Daoy (cell line): ENCODE results near the gene PCNX1. TPM values are rescaled to one million over a fixed set of nuclear protein-coding genes. Genes with fewer than 3 reads are reported as not detected.
"Not testable (repeated sequence)": the region's sequence is repeated elsewhere in the genome, so short reads cannot be mapped to it uniquely, and the experiment has no call there.

Experiments used
- DNase-seq: peaks from one replicate; pipeline ENCODE4 v3.0.0-alpha.2; 2015; ENCODE audit warnings: low read depth
- total RNA-seq: library from RNA; depleted of rRNA; stranded (reverse); fragments of >200 nt; shearing (Covaris generic); gene quantifications from 2 replicates; pipeline ENCODE4 v1.2.3, GENCODE V29; 2014

PCNX1 gene
- total RNA-seq, 1 experiment from 2014 or later = 21.6 TPM

DNA sequence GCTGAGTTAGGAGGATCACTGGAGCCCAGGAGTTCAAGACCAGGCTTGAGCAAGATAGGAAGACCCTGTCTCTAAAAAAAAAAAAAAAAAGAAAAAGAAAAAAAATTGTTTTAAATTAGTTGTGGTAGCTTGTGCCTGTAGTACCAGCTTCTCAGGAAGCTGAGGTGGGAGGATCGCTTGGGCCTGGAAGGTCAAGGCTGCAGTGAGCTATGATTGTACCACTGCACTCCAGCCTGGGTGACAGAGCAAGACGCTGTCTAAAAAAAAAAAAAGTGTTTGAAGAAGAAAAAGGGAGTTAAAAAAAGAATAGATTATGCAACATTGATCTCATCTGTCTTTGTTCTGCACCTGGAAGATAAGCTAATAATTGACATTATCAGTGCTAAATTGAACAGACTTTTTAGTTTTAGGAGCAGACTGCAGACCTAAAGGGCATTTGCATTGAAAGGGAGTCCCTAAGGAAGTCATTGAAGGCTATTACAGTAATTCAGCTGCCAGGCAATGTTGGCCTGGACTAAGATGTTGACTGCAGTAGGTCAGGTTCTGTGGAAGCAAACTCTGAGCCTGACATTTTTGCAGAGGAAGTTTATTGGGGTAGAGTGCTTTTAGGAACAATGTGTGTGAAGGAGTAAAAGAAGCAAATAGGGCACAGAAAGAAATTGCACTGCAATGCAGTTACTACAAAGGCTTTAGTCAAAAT is 215.8 kb downstream of the PCNX1 start:
- no peak for DNase-seq

DNA sequence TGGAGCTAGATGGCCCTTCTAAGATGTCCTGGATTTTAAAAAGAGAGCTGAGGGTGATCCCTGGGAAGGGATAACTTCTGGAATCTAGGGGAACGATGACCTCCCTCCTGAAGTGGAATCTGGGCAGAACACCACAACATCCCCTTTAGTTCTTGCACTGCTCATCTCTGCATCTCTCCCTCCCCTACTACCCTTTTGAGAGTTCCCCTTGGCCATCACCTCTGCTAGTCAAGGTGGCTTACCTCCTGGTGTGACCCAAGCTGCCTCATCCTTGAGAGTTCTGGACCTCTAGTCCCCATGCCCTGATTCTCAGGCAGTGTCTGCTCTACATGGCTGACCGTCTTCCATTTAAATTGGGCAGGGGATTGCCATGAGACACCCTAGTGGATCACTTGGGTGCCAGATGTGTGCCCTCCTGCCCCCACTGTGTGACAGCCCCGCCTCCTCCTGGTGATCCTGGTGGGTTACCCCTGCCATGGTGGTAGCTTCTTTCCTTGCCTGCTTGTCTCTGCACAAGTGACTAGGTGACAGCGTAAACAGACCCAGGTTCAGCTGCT is 216.4 kb downstream of the PCNX1 start:
- DNase-seq = no peak

DNA sequence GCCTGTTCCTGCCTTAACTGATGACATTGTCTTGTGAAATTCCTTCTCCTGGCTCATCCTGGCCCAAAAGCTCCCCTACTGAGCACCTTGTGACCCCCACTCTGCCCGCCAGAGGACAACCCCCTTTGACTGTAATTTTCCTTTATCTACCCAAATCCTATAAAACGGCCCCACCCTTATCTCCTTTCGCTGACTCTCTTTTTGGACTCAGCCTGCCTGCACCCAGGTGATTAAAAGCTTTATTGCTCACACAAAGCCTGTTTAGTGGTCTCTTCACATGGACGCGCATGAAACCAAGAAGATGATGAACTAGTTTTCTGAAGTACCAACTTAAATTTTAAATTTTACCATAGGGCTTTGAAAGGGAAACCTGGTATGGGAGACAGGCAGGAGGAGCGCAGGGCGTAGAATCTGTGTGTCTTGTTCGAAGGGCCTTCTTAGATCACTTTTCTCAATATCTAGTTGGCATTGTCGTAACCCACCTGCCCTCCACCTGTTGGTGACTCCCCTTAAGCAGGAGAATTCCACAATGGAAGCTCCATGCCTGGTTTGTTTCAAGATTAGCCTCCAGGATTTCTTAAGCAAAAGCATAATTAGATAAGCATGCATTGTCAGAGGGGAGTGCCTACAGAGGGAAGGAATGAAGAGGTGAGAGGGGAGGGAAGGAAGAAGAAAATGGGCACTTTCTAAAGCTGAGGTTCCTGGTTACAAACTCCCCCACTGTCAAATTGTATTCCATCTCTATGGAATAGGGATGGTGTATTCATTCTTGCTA is 222.6 kb downstream of the PCNX1 start:
- DNase-seq = not testable (repeated sequence)

DNA sequence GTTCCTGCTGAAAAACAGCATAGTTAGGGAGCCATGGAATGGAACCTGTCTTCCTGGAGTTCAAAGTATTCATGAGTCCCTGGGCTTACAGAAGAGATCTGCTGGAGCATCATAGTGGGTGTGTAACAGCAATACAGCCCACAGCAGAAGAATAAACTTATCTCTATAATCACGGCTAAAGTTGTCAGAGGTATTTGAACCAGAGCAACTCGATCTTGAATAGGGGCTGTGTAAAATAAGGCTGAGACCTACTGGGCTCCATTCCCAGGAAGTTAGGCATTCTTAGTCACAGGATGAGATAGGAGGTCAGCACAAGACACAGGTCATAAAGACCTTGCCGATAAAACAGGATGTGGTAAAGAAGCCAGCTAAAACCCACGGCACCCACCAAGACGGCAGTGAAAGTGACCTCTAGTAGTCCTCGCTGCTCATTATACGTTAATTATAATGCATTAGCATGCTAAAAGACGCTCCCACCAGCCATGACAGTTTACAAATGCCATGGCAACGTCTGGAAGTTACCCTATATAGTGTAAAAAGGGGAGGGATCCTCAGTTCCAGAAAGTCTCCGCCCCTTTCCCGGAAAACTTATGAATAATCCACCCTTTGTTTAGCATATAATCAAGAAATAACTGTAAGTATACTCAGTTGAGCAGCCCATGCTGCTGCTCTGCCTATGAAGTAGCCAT is 223.4 kb downstream of the PCNX1 start:
- peak; percentile 87 for DNase-seq

DNA sequence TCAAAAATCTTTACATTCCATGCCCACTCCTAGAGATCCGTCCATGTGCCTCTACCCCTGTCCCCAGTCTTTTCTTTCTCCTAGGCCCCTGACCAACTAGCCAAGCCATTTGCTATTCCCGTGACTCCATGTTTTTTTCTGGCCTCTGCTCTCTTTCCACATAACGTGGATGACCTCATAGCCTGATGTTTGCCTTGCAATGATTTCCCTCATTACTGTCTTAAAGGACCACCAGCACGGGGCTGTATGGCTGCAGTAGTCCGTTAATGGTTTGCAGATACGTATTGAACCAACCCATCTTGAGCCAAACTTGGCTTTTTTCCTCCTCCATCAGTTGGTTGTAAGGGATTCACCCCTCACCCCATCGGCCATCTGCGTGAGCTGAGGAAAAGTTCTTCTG is 226.0 kb downstream of the PCNX1 start:
- DNase-seq = no peak

DNA sequence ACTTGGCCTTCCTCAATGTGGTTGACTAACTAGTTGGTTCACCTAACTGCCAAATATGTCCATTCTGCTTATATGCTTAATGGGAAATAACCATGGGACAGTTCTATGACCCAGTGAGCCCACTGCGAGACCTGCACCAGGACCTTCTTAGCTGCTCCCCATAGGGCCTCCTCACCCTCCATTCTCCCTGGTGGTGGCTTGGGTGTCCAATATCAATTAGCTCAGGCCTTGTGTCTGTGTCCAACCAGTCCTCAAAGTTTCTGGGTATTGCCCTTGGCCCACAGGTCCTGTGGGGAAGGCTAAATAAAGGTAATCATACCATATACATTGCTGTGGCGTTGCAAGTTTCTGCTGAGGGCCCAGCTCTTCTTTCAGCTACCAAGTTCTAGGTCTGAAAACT is 228.2 kb downstream of the PCNX1 start:
- no peak for DNase-seq

DNA sequence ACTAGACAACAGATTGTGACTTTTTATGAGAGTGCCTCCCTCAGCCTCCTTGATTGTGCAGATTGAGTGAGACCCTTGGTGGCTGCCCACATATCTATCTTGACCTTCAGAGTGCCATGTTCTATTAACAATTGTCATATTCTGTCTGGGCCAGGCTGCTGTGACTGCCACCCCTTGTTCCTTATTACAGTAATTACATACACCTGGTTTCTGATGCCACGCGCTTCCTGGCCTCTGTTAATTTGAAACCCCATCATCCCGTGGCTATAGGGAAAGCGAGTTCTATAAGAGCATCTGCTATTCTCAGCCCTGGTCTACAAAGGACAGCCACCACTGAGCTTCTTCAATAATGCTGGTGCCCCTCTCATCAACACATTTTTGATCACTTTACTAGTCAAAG is 228.7 kb downstream of the PCNX1 start:
- DNase-seq = no peak

DNA sequence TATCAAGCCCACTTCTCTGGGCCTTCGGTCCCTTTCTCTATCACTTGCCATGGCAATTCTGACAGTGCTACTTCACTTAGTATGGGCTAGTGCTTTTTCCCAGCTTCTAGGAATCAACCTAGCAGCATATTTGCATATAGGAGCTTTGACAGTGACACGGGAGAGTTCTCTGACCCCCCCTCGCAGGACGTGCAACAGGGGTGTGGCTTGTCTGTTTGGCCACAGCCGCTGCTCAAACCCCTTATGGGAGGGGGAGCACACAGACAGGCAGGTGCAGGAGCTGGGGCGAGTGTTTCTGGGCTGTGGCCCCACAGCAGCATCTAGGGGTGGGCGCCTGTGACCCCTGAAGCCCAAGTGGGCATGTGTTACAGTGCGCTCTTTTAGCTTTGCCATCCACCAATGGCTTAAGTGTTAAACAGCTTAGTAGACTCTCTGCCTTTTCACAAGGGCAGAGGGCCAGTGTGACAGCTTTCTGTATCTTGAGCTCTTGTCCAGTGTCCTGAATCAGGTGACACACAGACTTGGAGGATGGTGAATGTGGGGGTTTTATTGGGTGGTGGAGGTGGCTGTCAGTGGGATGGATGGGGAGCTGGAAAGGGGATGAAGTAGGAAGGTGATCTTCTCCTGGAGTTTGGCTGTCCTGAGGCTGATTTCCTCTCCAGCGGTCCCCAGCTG is 229.3 kb downstream of the PCNX1 start:
- no peak for DNase-seq

DNA sequence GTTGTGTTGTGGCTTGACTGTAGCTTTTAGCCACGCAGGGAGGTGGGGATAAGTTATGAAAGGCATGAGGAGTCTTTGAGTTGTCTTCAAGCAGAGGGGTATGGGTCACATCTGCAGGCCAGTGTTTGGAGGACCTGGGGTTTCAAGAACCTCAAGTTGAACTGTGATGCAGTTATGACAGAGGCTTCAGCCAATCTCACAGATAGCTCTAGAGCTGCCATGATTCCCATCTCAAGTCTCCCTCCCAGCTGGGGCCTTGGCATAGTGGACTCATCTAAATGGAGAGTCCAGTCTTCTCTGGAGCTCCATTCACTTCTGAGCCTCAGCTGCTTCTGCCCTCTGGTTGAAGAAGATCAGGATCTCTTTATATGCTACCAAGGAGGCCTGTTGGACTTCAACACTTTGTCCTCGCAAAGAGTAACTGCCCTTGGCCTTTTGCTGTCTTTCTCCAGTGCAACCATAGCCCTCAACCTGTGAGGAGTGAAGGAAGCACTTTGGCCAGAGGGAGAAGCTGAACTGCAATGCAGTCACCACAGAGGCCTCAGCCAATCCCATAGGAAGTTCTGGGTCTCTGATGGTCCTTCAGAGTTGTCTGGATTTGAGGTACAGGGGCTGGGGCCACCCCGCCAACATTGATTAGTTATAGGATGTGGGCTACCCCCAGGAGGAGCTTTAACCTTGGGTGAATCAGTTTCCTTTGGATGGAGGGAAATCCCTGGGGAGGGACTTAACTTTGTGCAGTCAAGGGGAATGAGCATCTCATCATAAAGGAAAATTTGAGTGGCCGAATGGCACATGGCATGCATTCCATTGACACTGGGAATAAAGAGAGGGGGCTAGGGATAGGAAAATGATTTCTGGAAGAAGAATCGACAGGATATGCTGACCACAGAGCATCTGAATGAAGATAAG is 230.5 kb downstream of the PCNX1 start:
- no peak for DNase-seq

DNA sequence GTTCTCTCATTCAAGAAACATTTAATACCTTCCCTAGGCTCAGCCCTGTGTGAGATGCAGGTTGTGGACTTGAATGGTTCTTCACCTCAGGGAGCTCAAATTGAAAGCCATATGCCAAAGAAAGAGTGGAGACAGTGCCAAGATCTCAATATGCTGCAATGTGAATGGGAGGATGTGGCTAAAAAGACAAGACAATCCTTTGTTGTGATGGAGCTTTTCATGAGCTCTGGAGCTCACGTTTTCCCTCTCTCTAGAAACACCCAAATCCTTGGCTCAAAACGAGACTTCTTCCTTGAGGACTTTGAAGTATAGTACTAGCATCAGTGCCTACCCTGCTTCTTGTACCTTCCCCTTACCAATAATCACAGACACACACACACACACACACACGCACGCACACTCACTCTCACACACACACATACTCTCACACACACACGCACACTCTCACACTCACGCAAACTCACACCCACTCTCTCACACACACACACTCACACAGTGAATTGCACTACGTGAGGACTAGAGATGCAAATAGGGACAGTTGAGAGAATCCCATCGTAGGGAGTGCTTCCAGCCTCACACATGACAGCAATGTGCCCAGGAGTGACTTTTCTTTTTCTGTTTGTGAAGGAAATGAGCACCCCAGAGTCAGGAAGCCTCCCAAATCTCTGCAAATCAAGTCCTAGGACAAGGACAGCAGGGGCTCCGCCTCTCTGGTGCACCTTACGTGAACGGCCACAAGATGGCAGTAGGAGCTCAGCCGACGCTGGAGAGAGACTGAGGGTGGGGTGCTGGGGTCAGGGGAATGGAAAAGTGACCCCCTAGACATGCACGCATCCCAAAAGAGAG is 231.4 kb downstream of the PCNX1 start:
- DNase-seq = peak; percentile 71

DNA sequence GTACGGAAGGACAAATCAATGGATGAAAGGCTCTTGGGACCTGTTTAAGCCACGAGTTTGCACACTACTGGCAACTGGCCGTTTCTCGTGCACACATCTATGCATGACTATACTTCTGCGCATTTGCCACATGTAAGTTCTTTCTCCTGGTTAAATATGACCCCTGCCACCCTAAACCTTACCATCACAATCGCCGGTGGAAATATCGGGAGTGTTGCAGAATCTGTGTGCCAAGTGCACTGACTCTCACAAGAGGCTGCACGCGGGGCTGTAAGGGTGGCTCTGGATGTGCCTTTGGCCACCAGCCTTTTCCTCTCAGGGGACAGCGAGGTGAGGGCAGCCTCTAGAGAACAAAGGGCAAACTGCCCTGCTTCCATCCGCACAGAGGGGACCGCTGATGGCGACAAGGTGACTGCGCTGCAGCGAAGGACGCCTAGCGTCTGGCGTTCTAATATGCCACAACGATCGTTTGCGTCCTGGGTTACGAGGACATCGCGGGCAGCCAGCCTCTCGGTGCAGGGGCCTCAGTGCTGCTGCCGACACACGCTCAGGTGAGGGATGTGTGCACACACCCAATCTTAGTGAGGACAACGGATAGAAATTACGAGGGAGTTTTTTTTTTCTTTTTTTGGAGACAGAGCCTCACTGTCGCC is 232.2 kb downstream of the PCNX1 start:
- no peak for DNase-seq

DNA sequence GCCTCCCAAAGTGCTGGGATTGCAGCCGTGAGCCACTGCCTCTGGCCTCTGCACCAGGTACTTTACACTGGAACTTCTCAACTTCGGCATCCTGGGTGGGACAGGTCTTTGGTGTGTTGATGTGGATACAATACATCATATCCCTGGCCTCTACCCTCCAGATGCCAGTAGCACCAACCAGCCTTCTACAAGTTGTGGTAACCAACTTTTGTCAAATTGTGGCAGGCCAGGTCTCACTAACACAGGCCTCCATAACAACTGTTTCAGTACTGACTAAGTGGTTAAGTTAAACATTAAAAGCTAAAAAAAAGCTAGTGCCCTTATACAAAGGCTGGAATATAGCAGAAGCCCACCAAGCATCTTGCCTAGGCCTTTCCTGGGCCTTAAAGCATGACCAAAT is 232.9 kb downstream of the PCNX1 start:
- no peak for DNase-seq

DNA sequence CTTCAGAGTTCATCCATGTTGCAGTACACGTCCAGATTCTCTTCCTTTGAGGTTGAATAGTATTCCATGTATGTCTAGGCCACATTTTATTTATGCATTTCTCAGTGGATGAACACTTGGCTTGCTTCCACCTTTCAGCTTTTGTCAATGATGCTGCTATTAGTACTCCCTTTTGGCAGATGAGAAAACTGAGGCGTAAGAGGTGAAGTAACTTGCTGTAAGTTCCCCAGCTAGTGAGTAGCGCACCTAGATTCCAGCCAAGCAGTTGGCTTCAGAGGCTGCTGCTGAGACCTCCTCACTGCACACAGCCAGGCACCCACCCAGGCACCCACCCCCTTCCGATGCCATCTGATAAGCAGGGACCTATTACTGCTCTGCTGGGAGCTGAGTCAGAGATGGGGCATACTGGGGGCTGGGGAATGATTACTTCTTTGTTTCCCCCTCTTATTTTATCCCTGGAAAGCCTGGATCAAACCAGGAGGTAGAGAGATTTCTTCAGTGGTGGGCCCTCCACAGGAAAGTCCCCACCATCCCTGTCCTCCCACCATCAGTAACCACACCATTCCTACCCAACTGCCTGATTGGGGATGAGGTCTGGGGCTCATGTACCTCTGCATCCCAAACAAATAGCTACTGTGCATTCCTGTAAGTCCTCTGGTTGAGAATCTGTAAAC is 234.6 kb downstream of the PCNX1 start:
- DNase-seq = no peak

DNA sequence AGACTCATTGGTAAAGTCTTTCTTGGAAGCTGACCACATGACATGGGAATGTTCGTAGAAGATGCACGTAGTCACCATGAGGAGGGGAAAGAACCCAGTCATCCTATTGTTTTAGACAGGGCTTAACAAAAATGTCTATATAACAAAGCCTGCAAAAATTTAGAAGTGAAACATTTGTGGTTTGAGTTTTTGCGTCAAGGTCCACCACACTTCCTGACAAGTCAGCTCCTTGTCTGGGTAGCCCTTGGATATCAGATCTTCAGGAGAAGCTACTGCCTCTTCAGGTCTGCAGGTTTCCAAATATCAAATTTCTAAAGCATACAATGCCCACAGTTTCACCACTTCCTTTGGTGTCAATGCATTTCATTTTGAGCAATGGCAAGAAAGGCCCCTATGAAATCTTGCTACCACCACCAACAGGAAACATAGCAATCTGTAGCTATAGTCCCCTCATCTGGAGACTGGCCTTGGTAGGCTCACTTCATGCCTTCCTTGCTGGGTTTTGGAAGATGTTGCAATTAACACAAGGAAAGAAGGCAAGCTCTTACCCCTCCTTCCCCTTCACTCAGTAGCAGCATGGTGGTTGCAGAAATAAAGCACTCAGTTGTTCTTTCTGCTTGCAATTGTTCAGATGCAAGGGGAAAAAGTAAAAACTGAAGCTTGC is 235.2 kb downstream of the PCNX1 start:
- peak; percentile 67 for DNase-seq

DNA sequence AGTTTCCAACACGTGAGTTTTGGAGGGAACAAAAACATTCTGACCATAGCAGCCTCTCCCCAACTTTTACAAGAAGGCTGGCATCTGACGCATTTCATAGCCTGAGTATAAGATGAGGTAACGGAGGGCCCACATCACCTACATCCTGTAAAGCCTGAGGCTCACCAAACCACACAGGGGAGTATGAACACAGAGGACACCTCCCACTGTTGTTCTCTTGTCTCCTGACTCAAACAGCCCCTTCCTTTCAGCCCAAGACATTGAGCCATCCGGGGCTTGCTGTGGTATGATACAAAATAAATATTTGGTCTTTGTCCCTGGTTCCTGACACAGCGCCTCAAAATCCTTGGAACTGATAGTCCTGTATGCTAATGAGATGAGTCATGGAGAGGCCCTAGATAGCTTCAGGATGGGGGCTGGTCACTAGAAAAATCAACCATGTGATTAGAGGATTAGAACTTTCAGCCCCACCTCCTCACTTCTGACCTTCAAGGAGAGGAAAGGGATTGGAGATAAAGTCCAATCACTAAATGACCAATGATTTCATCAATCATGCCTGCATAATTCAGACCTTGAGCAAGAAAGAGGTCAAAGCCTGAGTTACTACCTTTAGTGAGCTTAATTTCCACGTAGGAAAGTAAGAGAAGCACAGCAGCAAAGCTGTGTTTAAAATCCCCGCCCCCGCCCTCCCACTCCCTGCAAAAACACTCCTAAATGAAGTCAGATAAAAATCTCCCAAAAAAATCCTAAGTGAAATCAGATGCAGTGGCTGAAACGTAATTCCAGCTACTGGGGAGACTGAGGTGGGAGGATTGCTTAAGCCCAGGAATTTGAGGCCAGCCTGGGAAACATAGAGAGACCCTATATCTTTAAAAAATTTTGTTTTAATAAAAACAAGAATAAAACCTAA is 236.4 kb downstream of the PCNX1 start:
- peak; percentile 78 for DNase-seq

DNA sequence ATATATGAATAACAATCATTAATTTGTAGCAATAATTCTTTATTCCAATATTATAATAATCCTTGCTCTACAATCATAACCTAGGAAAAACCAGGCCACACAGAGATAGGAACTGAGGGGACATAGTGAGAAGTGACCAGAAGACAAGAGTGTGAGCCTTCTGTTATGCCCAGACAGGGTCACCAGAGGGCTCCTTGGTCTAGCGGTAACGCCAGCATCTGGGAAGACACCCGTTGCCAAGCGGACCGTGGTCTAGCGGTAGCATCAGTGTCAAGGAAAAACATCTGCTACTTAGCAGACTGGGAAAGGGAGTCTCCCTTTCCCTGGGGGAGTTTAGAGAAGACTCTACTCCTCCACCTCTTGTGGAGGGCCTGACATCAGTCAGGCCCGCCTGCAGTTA is 240.1 kb downstream of the PCNX1 start:
- not testable (repeated sequence) for DNase-seq

DNA sequence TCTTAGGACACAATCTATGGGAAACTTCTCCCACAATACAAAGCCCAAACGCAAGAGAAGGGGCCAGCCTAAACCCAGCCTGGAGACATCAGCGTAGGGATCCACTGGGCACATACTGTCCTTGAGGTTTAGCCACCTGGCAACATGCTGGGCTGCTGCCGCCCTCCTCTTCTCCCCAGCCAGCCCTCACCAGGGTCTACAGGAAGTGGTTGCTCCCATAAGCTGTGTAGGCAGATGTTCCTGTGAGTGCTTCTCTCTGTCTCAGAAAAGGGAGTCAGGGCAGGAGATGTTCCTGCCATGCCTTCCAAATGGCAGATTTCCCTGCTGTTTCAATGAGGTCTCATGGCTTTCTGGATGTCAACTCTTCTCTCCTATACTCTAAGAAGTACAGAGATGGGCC is 241.4 kb downstream of the PCNX1 start:
- DNase-seq = no peak
